ENCODE results near the gene SLC25A33.
A peak's percentile ranks its signal among the peaks of the same experiment; 100 is the strongest.

Gene SLC25A33

DNA sequence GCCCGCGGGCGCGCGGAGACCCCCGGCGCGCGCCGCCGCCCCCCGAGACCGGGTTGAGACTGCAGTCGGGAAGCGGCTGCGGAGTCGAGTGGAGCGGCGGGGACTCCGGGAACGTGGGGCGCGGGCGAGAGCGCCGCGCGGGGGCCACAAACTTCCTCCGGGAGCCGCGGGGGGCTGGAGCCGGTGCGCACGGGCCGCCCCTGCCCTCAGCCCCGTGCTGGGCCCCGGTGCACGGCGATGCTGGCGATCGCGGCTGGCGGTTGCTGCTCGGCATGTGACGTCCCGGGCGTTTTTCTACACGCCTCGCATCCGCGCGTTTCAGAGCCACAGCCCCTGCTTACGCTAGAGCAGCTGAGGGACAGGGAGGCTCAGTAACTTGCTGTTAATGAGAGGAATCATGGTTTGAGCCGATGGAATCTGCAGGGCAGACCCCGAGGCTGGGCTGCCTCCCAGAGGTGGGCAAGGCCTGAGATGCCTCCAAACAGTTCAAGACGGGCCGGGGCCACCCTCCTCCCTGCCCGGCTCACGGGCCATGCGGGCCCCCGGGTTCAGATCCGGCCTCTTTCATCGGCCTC is 50.0 kb downstream of the SLC25A33 start:
- no peak for DNase-seq (ENCODE audit: low spot score)

DNA sequence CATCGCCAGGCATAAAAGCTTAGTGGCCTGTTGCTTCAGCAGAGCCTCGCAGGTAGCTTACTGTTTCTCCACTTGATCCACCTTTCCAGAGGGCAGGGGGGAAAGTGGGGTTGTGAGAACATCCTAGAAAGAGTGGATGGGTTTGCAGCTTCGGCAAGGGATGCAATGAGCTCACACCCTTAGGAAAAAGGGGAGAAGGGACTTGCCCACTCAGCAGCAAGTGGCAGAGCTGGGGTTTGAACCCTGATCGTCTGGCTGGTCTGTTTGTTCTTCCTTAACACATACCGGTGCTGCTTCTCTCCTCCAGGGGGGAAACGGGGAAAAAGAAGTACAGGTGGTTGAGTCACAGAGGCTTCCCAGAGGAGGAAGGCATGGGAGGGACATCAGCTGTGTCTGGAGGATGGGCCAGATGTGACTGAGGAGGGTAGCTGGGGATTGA is 50.5 kb downstream of the SLC25A33 start:
- no peak for DNase-seq (ENCODE audit: low spot score)

DNA sequence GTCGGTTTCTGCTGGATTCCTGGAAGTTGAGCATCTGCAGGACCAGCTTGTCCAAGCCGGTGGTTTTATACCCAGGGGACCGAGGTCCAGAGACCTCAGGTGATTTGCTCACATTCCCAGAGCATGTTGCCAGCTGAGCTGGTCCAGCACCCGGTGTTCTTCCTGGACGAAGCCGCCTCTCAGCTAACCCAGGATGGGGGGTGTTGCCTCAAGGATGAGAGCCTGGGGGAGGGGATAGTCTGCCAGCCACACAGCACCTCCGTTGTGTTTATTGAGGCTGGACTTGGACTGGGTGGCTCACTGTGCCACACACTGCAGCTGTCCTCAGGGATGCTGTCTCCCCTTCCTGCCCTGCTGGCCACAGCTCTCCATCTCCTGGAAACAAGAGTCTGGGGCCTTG is 50.9 kb downstream of the SLC25A33 start:
- no peak for DNase-seq (ENCODE audit: low spot score)

DNA sequence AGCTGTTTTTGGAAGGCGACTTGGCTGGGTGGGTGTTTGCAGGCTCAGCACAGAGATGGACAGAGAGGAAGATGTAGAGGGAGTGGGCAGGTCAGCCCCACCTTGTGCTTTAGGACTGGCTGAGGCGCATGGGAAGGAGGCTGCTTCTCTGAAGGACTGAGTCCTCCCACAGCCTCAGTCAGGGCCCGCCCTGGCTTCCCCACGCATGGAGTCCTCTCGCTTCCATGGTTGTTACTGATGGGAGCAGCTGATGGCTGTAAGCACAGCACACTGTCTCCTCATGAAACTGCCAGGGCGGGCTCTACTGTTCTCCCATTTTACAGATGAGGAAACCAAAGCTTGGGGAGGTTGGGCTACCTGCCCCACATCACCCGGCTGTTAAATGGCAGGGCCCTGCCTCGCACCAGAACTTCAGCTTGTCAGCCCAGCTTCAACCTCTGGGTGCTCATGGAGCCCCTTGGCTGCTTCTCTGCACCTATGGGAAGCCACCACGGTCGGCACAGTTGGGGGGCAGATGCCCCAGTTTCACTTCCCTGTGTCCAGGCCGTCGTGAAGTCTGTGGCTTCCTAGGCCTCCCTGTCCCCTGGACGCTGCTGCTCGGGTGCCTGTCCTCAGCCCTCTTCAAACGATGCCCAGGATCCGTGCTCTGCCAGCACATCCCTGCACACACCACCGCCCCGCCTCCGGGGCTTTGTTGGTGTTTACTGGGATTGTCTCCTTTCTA is 51.8 kb downstream of the SLC25A33 start:
- no peak for DNase-seq (ENCODE audit: low spot score)

DNA sequence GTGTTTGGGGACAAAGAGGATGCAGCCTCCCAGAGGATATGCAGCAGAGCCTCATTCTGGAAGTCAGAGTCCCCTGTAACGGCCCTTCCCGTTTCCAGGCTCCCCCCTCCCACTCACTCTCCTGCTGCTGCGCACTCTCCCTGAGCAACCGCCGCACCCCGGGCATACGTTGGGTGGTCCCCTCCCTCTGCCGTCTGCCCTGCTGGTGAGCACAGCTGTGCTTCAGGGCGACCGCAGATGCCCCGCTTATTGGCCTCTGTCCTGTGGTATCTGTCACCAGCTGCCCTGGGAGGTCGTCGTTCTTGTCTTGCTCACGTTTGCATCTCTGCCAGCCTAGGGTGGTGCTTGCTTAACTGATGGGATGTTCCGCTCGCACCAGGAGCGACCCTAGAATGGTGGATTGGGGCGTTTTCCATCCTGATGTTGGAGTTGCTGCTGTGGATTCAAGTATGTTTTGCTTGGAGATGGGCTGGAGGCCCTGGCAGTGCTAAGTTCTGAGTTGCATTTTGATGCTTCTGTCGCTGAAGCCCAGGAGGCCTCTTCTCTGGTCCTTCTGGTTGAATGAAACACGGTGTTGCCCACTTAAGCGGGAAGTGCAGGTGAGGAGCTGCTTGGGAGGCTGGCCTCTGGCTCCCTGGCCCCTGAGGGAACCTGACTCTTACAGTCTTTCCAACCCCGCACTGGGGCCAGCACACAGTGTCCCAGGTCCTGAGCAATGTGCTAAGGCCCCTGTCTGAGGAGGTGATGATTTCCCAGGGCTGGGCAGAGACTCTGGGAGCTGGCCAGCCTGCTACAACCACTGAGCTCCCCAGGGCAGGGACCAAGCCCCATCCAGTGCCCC is 52.6 kb downstream of the SLC25A33 start:
- no peak for DNase-seq (ENCODE audit: low spot score)

DNA sequence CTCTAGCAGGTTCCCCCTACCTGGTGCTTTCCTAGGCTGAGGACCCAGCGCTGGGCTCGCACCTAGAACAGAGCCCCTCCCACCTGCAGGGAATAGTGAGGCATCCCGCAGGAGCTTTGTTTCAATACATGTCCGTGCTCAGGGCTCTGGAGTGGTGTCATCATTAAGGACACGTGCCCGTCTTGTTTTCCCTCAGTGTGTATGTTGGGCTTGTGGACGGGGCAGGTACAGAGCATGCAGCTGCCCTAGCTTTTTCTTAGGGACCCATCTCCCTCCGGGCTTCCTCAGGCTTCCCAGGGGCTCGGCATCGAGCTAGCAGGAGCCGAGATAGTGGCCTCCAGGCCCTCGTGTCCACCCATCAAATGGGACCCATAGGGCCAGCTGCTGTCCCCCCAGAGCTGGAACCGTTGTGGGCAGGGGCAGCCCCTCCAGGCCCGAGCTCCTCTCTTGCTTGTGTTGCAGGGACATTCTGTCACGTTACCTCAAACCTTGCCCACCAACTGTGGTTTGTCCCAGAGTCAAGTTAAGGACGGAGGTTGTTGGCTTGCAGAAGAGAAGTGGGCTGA is 53.3 kb downstream of the SLC25A33 start:
- no peak for DNase-seq (ENCODE audit: low spot score)

DNA sequence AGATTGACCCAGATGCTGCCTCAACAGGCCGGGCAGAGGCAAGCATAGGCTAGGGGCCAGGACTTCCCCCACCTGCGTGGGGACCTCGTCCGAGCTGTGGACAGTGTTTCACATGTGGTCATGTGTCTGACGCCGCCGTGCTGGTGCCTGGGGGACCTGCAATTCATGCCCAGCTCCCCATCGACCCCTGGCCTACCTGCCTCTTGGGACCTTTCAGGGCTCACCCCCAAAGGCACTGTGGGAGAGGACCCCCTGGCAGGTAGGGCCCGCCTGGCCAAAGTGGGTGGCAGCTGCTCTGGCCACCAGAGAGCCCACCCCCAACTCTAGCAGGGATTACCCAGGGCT is 53.9 kb downstream of the SLC25A33 start:
- no peak for DNase-seq (ENCODE audit: low spot score)

DNA sequence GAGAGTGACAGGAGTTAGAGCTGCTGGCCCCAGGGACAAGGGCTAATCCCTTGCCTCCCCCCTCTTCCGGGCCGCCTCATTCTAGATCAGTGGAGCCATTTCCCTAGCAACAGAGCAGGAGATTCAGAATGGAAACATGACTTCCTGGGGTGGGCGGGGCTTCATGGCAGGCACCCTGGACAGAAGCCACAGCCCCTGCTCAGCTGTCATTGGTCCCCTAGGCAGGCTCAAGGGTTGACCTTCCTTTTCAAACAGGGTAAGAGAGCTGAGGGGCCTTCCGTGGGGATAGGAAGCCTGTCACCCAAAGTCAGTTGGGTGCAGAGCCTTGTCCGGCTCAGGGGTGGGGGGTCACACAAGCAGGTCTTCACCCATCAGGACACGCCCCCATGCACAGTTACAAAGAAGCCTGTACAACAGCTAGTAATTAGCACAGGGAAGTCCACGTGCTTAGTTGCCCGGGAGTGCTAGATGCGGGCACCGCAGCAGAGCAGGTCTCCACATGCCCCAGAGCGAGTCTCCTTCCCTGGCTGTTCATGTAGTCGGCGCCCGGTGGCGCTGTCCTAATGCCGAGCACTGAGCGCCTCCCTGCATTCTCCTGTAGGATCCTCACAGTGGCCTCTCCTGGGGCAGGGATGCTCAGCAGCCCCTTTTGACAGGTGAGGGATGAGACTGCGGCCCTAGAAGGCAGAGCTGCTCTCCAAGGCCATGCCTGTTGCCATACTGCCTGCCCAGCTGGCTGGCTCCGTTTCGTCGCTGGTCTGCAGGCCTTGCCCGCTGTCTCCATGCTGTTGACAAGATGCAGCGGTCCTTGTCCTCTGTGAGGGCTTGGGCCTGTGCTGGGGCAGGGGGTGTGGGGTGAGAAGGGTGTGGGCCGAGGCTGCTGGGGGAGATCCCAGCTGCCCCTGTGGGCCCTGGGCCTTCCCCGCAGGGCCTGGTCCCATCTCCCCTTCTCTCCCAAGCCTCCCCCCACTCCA is 54.5 kb downstream of the SLC25A33 start:
- peak; percentile 52 for DNase-seq (ENCODE audit: low spot score)

DNA sequence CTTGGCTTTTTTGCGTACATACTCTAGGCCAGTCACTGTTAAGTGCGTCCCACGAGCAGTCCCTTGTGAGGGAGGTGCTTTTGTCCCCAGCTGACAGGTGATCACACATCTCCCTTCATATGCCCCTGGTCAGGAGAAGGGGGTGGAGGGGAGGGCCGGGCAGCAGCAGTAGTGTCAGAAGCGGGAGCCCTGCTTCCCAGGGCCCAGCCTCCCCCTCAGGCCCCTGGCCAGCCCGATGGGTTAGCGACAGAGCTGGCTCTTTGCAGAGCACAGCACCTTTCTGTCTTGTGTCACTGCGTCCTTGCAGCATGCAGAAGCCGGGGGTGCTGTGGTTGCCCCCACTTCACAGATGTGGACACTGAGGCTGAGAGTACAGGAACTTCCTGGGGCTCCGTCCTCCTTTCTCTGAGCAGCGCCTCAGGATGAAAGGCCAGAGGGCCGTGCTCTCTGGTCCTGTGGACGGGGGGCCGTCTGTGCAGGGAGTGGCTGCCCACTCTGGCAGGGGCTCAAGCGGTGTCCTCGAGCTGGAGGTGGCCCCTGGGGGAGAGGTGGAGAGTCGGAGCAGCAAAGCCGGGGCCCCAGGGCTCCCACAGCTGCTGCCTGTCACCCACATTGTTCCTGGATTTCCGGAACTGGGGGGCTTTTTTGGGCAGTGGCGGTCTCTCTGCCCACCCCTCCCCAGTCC is 55.3 kb downstream of the SLC25A33 start:
- no peak for DNase-seq (ENCODE audit: low spot score)

DNA sequence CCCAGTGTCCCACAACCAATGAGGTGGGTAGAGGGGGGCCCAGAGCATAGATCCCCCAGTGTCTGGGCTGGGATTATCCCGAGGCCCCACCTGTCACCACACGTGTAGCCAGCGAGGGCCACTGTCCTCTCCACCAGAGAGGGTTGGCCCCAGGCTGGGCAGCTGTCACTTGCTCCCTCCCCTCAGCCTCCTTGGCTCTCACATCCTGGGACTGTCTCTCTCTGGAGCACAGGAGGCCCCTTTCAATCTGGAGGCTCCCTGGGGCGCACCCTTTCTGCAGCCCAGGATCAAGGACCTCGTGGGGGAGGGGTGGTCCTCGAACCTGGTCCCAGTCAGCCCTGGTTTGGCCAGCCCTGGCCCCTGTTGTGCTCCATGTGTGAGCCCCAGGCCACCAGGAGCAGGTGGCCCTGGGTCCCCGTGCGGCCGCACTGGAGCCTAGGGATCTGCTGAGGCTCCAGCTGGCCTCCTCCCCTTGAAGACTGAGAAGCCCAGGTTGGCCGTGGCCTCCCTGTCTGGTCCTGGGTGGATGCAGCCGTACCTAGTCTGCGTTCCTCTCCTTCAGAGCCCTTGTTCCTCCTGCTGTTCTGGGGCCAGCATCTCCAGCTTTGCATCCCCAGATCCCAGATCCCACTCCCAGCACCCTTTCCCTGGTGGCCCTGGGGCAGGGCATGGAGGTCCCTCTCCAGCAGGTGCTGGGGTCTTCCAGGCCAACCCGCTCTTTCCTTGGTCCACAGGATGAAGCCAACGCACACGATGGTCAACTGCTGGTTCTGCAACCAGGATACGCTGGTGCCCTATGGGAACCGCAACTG is 56.1 kb downstream of the SLC25A33 start:
- no peak for DNase-seq (ENCODE audit: low spot score)

DNA sequence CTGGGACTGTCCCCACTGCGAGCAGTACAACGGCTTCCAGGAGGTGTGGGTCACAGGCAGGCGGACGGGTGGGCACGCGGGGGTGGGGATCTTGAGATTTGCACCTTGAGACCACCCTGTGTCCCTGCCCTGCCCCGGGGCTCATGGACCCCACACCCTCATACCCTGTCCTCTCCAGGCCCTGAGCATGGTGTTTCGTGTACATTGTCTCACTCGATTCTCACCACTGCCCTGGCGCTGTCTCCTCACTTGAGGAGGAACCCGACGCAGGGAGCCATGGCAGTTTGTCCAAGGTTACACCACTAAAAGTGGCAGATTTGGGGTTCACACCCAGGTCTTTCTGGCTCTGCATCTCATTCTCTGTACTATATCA is 56.7 kb downstream of the SLC25A33 start:
- DNase-seq (ENCODE audit: low spot score): no peak

DNA sequence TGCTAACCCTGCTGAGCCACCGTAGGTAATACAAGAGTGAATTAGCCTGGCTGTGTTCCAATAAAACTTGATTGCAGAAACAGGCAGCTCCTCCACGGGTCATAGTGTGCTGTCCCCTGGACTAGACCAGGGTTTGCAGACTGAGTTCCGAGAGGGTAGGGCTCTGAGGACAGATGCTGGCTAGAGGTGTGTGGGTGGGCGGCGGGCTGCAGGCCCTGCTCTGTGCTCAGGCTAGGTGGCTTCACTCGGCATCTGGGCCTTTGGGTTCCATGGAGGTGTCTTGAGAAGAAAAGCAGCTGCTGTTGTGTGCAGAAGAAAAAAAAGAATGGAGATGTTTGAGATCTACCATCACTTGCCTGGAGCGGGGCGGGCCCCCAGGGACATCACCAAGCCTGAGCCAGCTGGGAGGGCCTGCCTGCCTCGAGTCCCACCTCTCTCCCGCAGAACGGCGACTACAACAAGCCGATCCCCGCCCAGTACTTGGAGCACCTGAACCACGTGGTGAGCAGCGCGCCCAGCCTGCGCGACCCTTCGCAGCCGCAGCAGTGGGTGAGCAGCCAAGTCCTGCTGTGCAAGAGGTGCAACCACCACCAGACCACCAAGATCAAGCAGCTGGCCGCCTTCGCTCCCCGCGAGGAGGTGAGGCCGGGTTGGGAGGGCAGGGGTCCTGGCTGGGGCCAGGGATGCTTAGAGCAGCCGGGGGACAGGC is 57.3 kb downstream of the SLC25A33 start:
- no peak for DNase-seq (ENCODE audit: low spot score)

DNA sequence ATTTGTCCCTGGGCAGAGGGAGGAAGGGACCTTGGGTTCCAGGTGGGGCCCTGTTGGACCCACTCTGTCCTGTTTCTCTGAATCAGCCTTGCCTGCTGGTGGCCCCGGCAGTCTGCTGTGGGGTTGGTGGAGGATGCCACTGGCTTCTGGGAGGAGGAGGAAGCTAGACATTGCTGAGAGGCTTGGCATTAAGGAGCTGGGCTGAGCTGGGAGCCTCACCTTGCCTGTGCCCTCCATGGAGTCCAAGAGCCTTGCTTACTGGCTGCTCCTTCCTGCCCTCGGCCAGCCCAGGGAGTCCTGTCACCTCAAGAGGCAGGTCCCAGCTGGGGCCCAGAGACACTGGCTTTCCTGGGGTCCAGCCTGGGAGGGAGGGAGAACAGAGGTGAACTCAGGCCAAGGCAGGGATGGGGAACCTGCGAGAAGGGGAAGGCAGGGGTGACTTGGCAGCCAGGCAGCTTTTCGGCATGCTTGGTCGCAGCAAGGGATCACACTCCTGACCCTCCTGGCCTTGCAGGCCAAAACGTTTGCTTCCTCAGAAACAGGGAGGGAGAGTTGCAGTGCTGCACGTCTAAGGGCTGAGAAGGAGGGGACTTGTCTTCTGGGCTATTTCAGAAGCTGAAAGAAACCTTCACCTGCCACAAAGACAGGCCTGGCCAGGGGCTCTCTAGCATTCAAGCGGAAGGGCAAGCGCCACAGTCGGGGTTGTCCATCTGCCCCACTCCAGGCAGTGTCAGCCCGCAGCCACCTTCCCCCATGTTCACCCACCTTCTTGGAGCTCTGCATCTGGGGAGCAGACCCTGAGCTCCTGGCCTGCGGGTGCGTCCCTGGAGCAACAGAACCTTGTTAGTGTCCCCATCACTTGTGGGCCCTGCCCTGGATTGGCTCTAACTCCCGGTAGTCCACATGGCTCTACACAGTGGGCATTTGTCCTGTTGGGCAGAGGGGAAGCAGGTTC is 58.4 kb downstream of the SLC25A33 start:
- no peak for DNase-seq (ENCODE audit: low spot score)

DNA sequence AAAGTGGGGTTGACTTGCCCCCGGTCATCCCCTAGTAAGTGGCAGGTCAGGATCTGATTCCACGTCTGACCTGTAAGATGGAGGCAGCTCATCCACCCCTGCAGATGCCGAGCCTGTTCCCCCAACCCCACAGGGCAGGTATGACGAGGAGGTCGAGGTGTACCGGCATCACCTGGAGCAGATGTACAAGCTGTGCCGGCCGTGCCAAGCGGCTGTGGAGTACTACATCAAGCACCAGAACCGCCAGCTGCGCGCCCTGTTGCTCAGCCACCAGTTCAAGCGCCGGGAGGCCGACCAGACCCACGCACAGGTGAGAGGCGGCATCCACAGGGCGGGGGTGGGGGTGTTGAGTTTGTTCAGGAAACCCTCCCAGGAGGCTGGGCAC is 59.0 kb downstream of the SLC25A33 start:
- DNase-seq (ENCODE audit: low spot score): no peak

DNA sequence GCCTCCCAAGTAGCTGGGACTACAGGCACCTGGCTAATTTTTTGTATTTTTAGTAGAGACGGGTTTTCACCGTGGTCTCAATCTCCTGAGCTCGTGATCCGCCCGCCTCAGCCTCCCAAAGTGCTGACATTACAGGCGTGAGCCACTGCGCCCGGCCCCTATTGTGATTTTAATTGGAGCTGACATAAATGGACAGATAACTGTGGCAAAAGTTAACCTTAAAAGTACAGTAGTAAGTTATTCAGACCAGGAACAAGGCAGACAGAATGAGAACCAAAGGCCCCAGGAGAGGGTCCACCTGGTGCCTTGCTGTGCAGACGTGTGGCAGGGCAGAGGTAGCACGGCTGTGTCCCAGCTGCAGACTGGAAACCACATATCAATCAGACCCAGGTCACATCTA is 60.5 kb downstream of the SLC25A33 start:
- no peak for DNase-seq (ENCODE audit: low spot score)

DNA sequence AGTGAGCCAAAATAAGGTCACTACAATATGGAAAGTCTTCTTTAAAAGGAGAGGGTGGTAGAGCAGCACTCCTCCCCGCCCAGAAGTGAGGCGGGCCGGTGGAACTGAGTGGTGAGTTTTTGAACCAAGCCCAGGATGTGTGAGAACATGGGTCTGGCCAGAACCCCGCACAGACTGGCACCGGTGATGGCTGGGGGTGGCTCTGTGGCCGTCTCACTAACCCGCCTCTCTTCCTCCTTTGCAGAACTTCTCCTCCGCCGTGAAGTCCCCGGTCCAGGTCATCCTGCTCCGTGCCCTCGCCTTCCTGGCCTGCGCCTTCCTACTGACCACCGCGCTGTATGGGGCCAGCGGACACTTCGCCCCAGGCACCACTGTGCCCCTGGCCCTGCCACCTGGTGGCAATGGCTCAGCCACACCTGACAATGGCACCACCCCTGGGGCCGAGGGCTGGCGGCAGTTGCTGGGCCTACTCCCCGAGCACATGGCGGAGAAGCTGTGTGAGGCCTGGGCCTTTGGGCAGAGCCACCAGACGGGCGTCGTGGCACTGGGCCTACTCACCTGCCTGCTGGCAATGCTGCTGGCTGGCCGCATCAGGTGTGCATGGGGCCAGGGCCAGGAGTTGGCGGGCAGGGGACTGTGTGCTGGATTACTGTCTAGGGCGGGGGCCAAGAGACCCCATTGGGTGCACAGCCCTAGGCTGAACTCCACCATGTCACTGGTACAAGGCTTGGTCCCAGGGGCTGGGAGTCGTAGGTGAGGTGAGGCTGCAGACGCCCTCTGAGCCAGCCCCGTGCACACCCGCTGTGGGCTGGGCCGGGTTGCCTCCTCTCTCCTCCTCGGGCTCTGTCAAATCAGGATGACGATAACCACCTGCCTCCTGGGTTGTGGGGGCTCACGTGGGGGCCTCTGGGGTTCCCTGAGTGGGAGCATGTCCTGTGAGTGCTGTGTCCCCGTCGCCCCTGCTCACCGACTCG is 61.9 kb downstream of the SLC25A33 start:
- no peak for DNase-seq (ENCODE audit: low spot score)

All from cerebellar cortex (tissue), 1 donor.